ENCODE data around the gene EFCAB6.
"Not testable (repeated sequence)": the region's sequence is repeated elsewhere in the genome, so short reads cannot be mapped to it uniquely, and the experiment has no call there.

EFCAB6 gene

DNA sequence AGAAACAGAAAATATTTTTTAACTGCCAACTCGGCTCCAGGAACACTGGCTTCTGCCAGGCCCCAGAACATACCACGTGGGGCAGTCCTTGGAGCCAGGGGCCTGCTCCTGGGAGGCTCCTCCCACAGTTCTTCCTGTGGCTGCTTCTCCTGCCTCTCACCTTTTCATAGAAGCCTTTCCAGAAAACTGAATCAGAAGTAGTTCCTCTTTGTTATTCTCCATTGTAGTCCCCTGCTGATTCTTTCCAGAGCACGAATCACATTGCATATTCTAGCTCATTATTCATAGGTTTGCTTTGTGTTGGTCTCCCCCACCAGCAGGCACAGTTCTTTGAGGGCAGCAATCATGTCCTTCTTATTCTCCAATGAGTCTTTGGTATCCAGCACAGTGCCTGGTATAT lies 106.0 kb downstream of the EFCAB6 start:
- no peak for DNase-seq (ENCODE audit: low read depth)

DNA sequence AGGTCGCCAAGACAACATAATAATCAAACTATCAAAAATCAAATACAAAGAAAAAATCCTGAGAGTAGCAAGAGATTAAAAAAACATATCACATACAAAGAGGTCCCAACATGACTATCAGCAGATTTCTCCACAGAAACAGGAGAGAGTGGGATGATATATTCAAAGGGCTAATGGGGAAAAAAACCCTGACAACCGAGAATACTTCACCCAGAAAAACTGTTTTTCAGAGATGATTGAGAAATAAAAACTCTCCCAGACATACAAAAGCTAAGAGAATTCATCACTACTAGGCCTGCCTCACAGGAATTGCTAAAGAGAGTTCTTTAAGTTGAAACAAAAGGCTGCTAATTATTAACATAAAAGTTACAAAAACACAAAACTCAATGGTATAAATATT lies 108.1 kb downstream of the EFCAB6 start:
- no peak for DNase-seq (ENCODE audit: low read depth)

DNA sequence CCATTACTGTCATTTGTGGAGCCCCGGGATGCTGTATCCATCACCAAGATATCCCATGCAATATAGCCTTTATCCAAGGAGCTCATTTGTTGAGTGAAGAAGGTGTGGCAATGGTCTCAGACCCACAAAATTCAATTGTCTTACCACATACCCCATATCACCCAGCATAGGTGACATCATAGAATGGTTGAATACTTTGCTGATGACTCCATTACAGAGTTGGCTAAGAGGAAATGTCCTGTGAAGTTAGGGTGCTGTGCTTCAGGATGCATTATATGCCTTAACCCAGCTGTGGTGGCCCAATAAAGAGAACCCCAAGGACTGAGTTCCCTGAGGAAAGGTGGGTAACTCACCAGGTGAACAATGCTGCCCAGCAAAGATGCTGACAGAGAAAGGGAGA lies 113.7 kb downstream of the EFCAB6 start:
- DNase-seq (ENCODE audit: low read depth), result no peak

DNA sequence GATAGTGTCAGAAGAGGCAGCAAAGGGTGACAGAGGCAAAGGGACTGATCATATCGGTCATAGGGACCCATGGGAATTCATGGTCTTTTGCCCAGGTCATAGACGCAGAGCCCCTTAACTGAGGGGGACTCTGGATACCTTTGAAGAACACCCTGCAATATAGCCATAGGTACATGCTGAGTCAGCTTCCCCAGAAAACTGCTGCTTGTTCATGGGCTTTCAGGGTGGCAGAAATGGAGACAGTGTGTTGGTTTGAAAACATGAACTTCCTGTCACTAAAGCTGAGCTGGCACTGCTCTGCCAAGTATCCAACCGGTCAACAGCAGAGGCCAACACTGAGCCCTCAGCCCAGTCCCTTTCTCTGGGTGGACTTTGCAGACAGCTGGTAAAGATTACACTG lies 114.2 kb downstream of the EFCAB6 start:
- DNase-seq (ENCODE audit: low read depth), result no peak

DNA sequence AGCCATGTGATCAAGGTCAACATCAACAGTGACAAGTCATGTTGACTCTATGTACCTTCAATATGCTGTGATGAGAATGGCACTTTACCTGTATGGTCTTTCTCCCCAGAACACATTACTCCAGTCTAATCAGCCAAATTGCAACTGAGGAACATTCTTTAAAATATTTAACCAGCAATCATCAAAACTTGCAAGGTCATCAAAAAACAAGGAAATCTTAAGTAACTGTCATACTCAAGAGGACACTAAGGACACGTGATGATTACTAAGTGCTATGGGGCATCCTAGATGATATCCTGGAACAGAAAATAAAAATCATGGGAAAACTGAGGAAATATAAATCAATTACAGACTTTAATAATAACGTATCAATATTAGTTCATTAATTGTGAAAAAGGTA lies 118.9 kb downstream of the EFCAB6 start:
- no peak for DNase-seq (ENCODE audit: low read depth)

DNA sequence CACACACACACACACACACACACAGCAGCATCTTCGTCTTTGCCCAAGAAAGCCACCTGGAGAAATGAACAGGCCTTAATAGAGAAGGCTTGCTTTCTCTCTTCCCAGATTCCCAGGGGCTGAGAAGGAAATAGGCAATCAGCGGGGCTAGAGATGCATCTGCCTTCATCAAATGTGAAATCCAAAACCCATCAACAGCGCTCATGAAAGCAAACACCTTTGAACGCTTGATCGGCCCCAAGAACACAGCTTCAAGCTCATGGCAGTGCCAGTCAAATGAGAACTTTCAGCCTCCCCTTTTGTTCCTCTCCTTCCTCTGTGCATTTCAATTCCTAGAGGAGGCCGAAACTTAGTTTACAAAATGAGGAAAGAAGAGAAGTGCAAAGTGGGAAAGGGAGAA lies 122.7 kb downstream of the EFCAB6 start:
- DNase-seq (ENCODE audit: low read depth), result no peak

DNA sequence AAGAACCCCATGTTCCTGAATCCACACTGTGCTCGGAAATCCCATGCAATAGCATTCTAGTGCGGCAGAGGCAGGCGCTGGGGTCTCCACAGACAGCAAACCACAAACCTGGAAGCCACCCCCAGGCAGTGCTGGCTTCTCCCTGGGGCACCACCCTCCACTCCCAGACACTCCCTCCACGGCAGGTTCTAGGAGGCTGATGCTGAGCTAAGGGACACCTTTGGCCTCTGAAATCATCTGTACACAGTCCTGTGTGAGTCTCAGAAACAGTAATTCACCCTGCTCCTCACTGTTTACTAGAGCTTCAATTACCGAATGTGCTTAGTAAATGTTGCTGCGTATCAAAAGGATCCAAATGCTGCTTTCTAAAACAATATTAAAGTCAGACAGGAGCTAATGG lies 129.3 kb downstream of the EFCAB6 start:
- DNase-seq (ENCODE audit: low read depth), result no peak

DNA sequence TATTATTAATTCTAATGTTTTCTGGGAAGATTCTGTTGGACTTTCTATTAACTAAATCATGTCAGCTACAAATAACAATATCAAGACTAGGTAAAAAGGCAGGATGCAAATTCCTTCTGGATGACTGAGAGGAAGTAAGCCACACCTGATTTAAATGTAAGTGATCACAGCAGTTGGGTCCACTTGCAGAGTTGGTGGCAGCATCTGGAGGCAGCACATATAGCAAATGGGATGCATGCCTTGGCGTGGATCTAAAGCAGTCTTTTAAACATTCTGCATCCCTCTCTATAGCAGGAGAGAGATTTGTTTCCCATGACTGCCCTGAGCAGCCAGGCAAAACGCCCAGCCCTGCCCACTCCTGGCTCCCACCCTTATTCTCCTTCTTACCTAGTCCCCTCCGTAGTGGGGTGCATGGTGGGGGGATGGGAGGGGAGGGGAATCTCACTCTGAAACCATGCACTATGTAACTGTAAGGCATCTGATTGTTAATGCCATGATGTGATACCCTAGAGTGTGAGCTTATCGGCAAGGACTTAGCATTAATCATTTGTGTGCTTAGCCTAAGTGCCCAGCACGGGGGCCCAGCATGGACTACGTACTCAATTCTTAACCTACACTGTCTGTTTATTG lies 130.3 kb downstream of the EFCAB6 start:
- no peak for DNase-seq (ENCODE audit: low read depth)

DNA sequence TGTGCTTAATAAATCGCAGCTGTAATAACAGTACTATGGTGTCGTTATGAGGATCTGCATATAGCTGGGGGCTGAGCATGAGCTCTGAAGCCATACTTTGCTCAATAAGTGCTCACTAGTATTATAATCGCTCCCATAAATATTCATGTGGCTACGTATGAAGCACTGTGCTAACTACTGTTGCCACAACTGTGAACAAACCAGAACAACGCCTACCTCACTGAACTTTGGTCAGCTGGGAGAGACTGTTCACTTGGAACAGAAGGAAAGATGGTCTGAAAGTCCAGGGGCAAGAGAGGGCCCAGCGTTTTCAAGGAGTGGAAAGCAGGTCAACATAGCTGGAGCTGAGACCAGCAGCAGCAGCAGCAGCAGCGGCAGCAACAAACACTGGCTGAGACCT lies 141.6 kb downstream of the EFCAB6 start:
- no peak for DNase-seq (ENCODE audit: low read depth)

DNA sequence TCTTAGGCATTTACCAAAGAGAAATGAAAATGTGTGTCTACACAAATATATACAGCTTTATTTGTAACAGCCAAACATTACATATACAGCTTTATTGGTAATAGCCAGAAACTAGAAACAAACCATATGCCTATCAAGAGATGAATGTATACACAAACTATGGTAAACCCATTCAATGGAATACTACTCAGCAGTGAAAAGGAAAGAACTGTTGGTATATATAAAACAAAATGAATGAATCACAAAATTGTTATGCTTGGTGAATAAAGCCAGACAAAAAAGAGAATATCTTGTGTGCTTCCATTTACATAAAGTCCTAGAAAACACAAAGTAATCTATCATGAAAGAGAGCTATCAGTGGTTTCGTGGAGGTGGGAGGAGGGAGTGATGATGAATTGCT lies 142.9 kb downstream of the EFCAB6 start:
- DNase-seq (ENCODE audit: low read depth), result no peak

DNA sequence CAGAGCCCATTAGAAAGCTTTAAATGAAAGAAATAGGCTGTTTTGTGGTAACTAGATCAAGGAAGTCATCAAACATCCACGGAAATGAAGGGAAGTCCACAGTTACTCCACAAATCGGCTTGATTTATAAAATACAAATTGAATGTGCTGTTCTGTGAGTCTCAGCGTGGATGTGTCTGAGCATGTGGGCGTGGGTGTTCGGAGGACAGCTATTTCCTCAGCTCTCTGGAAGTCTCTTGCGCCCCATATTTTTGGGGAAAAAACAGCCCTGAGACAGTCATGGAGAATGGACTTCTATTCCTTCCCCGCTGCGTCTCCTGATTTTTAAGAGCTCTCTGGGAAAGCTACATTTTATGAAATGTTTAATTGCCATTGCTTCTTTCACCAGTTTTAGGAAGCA lies 144.4 kb downstream of the EFCAB6 start:
- DNase-seq (ENCODE audit: low read depth), result no peak

DNA sequence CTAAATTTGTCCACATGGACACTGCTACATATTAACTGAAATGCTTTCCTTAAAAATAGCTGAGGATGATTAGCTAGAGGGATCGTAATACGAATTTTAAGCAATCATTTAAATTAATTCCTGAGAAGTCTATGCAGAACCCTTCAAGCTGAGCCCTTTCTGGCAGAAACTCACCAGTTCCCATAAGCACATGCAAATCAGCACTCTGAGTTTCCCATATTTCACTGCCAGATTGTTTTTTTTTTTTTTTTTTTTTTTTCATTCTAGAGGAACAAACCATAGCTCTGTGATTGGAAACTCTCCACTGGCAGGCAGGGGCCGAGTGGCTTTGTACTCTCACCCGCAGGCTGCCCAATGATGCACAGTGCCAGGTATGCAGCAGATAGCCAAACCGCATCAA lies 145.6 kb downstream of the EFCAB6 start:
- DNase-seq (ENCODE audit: low read depth), result no peak

DNA sequence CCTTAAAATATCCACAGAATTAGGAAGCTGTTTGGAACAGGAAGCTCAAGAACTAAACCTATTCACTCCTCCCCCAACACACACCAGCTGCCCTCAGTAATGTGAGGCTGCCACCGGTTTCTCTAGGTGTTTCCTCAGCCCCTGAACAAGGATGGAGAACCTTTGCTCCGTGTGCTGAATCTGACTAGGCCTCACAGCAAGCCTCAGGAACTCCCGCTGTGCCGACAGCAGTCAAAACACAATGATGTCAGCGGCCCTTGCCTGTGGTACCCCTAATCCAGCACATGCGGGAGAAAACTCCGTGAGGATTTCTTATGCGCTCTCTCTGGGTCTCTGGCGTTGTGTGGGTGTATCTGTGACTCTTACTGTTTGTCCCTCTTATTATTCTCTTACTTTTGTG lies 153.3 kb downstream of the EFCAB6 start:
- DNase-seq (ENCODE audit: low read depth), result peak; percentile 3

DNA sequence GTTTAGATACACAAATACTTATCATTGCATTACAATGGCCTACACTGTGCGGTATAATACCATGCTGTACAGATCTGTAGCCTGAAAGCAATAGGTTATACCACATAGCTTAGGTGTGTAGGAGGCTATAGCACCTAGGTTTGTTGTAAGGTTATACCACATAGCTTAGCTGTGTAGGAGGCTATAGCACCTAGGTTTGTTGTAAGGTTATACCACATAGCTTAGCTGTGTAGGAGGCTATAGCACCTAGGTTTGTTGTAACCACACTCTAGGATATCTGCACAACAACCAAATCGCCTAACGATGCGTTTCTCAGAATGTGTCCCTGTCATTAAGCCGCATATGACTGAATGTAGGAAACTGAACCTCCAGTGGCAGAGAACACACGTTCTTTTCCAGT lies 155.5 kb downstream of the EFCAB6 start:
- DNase-seq (ENCODE audit: low read depth), result not testable (repeated sequence)

DNA sequence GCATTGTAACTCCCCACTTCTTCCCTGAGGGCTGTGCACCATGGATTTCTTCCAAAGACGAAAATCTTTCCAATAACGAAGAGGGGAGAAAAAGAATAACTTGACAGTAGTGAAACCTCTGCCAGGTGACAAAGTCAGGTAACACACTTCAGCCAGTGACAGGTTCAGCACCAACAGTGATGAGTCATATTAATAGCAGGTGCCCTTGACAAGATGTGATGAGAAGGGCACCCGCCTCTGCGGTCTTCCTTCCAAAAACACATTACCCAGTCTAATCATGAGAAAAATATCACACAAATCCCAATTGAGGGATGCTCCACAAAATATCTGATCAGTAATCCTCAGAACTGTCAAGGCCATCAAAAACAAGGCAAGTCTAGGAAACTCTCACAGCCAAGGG lies 157.8 kb downstream of the EFCAB6 start:
- DNase-seq (ENCODE audit: low read depth), result no peak

DNA sequence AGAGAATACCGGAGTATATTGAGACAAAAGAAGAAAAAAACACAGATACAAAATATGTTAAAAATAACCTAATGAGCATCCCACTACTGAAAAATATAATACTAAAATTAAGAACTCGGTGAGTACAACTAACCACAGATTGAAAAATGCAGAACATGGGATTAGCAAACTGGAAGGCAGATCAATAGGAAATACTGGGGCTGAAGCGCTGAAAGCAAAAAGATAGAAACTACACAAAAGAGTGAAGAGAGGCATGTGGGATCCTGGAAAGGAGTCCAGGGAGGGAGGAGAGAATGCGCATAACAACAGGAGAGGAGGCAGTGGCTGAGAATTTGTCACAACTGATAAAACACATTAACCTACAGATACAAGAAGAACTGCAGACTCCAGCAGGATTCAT lies 159.3 kb downstream of the EFCAB6 start:
- DNase-seq (ENCODE audit: low read depth), result no peak

DNA sequence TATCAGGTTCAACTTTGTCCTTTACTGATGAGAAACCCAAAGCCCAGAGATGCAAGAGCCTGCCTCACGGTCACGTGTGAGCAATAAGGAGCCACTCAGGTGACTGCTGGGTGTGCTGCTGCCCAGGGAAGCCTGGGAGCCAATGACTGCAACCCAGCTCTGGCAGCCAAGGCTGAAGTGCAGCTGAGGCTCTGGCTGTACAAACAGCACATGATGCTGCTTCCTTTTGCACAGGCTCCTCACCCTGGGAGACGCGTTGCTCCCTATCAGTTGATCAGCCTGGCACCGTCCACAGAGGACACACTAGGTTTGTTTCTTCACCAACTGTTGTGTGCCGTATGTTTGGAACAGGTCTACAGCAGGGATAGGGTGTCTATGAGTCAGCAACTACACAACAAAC lies 168.7 kb downstream of the EFCAB6 start:
- DNase-seq (ENCODE audit: low read depth), result no peak

DNA sequence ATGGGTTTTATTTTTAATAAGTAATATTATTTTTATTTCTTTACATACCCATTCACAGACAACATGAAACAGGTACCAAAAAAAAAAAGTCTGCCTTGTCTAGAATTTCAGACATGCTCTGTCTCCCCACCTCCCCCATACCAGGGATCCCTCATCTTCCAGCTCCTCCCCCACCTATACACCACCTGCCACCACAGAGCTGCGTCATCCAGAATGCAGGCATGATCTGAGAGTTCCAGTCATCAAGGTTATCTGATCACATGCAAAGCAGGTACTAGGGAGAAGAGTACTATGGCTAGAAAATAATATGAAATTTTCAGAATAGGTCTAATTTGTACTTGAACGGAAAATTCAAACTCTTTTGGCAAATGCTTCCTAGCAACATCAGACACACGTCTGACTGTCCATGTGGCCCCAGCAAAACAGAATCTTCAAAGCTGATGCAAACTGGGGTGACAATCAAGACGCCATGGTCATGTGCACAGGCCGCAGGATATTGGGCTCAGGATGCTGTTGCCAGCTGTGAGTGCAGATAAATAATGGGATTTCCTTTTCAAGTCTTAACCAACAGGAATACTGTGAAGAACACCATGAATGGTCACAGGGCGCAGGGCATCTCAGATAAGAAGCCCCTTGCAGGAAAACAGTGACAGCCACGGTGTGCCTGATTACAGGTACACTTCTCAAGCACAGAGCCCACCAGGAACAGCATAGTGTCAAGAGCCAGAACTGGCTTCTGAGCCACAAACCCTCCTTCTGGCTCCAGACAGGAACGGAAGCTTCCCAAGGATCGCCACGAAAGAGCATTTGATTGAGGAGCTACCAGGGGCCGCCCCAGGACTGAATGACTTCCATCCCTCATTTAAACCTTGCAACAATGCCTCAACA lies 169.5 kb downstream of the EFCAB6 start:
- DNase-seq (ENCODE audit: low read depth), result no peak

DNA sequence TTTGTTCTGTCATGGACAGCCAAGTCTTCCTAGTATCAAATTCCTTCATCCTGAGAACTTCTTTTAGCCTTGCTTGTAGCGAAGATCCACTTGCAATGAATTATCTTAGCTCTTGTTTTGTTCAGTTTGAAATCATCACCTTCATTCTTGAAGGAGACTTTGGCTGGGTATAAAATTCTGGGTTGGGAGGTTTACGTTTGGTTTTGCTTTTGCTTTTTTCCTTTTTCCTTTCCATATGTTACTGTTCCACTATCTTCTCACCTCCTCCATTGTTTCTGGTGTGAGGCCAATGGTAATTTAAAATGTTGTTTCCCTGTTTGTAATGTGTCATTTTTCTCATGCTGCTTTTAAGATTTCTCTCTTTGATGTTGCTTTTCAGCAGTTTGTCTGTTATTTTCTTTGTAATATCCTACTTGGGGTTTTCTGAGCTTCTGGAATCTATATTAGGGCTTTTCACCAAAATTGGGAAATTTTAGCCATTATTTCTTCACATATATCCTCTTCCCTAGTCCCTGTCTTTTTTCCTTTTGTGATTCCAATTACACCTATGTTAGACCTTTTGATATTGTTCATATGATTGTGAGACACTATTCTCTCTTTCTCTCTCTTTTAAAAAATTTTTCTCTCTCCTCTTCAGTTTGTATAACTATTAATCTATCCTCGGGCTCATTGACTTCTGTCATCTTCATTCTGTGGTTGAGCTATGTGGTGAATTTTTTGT lies 172.7 kb downstream of the EFCAB6 start:
- no peak for DNase-seq (ENCODE audit: low read depth)

DNA sequence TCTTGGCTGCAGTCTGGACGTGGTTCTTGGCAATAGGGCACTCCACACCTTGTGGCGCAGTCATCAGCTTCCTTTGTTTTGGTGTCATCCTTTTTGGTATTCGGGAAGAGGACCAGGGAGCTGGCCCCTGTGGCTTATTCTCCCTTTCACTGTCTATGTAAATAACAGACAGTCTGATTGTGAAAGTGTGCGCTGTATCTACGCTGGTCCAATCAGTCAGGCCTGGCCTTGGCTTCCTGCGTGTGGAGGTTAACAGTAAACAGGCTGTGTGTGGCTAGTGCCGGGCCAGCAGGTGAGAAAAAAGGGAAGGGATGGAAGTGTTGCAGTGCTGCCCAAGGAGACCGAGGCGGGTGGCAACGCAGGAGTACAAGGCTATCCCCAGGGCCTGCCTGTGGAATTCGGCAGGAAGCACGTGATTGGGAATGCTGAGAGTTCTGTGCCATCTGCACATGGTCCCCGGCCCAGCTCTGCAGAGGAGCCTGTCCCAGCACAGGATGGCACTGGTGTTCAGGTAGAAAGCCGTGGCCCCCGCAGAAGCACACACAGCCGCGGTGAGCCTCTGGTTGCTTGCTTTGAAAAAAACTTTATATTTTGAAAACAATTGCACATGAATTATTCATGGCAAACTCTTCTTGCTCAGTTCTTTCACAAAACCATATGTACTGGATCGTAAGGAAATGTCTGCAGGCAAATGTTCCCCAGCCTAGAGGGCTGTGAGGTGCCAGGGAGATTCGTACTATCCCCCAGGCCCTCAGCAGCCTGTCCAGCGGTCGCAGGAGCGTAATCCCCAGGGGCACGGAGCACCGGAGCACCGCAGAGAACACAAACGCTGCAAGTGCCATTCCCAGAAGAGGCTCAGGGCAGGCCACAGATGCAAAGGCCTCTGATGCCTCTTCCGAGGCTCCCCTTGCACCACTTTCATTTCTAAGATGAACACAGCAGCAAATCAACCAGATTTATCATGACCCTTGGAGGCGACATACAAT lies 174.5 kb downstream of the EFCAB6 start:
- DNase-seq (ENCODE audit: low read depth), result no peak

DNA sequence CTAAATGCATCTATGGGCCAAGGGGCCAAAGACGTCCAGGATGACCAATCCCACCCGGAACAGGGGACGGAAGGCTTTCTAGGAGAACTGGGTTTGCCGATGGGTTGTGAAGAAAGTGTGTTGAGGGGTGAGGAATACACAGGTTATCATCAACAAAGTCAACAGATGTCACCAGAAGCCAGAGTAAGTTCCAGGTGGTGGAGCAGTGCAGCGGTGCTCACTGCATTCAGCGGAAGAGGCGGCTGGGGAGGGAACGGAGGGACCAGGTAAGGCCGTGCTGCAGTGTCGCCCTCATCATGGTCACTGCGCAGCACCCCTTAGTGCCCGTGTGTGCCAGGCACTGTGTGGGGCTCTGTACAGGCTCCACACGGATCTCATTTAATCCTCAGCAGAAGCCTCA lies 176.0 kb downstream of the EFCAB6 start:
- no peak for DNase-seq (ENCODE audit: low read depth)

DNA sequence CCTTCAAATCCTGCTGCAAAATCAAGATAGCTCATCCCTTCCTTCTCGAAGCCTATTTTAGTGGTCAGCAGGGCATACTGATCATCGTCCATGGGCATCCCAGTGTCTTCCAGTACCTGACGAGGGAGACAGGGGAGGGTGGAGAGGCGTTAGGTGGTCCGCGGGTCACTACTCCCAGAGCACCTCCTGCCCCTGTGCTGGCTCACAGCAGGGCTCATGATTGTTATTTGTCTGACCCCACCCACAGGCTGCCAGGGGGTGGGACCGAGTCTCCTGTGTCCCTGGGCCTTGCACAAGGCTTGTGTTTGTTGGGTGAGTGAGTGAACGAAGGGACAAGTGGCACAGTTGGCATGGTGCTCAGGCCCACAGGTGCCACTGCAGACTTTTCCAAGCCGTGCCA lies 177.0 kb downstream of the EFCAB6 start:
- no peak for DNase-seq (ENCODE audit: low read depth)
